Stimulated activated CD8-positive, alpha-beta memory T cell treated with anti-CD3 and anti-CD28 coated beads, Interleukin-7, amount 100 ng/mL, for 4 hours (primary cell): ENCODE results near the gene TMED6.

Source experiments
- DNase-seq, 2 donors: peaks; one replicate each; pipeline ENCODE4 v3.0.0-alpha.2; 2020; ENCODE audit warnings: low read depth in 2 of 2

Gene TMED6

DNA sequence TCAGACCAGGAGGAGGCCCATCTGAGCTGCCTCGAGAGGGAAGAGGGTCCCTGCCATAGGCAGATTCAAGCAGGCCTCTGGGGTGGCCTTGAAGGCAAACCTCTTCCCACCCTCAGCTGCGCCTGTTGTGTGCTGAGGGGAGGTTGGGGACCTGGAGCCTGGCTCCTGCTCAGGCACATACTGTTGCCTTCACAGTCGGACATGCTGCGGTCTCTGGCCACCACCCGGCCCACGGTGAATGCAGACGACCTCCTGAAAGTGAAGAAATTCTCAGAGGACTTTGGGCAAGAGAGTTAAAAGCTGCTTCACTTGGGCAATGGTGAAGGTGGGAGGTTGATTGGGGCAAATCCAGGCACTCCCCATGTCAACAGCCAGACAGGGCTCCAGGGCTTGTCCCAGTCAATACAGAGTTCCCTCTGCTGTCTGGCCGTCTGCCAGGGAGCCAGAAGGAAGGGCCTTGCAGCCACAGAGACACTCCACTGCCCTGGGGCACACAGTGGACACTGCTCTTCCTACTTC, 27.5 kb downstream of the TMED6 start:
- DNase-seq, result no peak

DNA sequence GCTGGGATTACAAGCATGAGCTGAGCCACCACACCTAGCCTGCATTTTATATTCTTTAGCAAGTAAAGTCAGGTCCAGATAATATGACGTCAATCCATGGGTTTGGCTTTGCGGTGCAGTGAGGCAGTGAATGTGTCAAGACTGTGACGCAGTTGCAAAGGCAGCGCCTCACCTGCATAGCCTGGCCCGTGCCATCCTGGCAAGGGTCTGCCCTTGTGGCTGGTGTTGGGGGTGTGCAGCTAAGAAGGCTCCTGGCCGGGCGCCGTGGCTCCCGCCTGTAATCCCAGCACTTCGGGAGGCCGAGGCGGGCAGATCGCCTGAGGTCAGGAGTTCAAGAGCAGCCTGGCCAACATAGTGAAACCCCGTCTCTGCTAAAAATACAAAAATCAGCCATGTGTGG, 28.2 kb downstream of the TMED6 start:
- no peak for DNase-seq

GRCh38 chr16:69322343-69322742, 29.2 kb downstream of the TMED6 start:
- DNase-seq, result no peak

DNA sequence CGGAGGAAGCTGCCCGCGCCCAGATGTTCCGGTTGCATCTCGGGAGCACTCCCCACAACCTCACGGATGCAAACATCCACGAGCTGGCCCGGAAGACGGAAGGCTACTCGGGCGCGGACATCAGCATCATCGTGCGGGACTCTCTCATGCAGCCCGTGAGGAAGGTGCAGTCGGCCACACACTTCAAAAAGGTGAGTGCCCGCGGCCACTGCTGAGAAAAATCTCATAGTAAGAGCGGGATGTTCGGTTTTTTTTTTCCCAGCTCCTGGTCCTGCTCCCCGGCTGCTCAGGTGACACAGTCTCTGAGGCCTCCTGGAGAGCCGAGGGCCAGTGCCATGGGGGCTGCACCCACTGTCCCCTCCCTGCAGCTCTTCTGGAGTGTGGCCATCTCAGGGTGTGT, 30.5 kb downstream of the TMED6 start:
- no peak for DNase-seq

GRCh38 chr16:69320740-69321073, 30.9 kb downstream of the TMED6 start:
- DNase-seq, result no peak

- DNase-seq, result no peak
These were observed 31.5 kb downstream of the TMED6 start for GRCh38 chr16:69319826-69320739.

DNA sequence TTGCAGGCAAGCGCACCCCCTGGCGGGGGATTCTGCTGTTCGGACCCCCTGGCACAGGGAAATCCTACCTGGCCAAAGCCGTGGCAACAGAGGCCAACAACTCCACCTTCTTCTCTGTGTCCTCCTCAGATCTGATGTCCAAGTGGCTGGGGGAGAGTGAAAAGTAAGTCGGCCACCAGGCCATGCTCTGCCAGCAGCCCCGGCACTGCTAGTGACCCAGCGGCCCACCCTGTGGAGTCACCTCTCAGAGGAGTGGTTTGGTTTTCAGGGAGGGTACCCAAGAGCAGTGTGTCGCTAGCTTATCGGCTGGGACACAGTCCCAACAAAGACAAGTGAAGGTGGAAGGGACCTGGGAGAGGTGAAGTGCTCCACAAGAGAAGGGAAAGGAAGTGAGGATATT, 32.2 kb downstream of the TMED6 start:
- DNase-seq, result no peak

GRCh38 chr16:69318911-69319289, 32.7 kb downstream of the TMED6 start:
- no peak for DNase-seq

DNA sequence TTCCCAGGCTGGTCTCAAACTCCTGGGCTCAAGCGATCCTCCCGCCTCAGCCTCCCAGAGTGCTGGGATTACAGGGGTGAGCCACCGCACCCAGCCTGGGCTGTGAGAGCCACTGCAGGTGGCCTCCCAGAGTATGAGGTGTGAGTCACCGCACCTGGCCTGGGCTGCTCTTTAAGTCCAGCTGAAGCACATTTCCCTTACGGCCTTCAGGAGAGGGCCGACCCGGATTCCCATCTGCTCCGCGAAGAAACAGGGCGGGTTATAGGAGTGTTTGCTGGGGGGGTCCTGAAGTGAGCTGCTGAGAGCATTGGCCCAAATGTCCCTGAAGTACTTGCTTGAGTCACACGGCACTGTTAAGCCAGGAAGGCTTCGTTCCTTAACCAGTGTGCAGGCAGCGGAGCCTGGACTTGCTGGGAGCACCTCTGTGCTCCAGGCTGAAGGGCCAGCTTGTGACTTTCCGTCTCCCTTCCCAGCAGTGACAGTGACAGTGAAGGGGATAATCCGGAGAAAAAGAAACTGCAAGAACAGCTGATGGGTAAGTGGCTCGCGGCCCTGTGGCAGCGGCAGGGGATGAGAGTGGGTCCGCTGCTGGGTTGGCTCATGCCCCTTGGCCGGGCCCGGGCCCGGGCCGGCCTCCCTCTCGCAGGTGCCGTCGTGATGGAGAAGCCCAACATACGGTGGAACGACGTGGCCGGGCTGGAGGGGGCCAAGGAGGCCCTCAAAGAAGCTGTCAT, 33.2 kb downstream of the TMED6 start:
- no peak for DNase-seq

- no peak for DNase-seq
These were observed 35.0 kb downstream of the TMED6 start for GRCh38 chr16:69316595-69317034.

DNA sequence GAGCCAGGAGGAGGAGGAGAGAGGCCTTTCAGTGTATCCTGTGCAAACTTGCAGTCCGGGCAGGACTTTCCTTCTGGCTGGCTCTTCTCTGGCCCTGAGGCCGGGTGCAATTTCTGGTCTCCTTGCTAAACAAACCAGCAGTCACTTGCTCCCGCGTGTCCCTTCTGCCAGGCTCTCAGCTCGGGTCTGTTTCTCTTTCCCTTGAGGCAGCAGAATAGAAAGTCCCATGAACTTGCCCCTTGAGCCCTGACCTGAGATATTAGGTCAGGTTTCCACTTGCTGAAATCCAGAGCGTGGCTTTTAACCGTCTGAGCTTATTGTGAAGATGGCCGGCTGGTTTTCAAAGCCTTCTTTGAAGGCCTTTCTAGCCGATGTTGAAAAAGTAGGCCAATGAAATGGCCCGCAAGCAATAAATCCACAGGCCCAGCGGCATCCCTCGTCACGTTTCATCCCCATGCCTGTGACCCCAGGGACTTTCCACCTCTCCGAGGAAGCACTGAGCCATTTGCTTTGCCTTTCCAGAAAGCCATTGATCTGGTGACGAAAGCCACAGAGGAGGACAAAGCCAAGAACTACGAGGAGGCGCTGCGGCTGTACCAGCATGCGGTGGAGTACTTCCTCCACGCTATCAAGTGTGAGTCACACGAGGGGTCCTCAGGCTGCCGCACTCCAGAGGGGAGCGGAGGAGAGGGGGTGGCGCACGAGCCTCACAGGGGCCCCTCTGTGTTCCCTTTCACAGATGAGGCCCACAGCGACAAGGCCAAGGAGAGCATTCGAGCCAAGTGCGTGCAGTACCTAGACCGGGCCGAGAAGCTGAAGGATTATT, 35.9 kb downstream of the TMED6 start:
- no peak for DNase-seq

- DNase-seq, result no peak
These were observed 37.1 kb downstream of the TMED6 start for GRCh38 chr16:69314534-69314933.

GRCh38 chr16:69313469-69313868, 38.1 kb downstream of the TMED6 start:
- no peak for DNase-seq

DNA sequence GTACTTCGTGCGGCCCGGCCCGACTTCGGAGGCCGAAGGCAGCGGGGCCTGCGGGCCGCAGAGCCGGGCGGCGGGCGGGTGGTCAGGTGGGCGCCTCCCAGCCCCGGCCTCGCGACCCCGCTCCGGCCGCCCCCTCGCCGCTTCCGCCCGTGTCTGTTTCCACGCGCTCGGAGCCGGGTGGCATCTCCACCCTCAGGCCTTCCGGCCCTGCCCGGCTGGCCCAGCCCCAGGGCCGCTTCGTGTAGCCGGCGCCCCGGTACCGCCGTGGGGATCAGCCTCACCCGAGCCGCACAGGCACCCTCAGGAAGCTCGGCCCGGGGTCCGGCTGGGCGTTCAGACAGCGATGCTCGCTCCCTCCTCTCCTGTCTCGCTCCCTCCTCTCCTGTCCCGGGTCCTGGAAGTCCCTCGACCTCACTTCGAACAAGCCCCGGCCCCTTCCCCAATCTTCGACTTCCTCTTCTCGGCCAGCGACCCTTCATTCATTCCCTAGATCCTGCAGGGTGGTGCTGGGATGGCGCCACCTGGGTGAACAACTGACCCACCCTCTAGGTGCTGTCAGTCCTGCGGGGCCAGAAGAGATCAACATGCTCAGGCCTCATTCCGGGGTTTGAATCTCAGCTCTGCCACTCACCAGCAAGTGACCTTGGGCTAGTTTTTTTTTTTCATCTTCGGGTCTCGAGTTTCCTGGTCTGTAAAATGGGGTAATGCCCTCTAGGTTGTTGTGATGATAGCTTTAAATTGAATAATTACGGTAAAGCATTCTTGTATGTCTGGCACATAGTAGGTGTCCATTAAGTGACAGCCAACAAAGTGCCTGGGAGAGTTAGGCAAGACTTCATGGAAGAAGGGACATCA, 39.8 kb downstream of the TMED6 start:
- DNase-seq, result peak in 1 of 2 donors; percentile 32

DNA sequence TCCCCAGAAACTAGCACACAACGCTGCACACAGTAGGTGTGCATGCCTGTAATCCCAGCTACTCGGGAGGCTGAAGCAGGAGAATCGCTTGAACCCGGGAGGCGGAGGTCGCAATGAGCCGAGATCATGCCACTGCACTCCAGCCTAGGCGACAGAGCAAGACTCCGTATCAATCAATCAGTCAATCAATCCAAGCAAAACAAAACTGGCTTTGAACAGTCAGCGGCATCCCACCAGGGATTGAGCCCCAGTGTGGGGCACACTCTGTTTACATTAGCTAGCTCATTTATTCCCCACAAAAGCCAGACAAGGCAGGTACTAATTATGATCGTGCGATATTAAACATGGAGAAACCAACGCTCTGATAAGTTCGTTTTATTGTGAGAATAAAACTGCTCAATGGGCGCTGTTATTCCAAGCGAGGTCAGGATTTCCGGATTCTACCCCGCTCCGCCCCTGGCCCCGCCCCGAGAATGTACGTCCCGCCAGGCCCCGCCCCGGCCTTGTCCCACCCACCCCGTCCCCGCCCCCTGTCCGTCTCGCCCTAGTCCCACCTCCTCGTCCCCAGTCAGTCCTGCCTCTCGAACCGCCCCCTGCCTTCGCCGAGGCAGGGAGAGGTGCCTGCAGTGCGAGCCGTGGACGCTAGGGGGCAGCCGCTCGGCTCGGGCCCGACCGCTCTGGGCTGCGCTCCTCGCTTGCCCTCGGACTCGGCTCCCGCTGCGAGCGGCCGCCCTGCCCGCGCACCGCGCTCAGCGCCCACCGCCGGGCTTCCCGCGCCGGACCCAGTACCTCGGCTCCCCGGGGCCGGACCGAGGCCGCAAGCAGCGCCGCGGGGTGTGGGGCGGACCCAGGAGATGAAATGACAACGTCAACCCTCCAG, 40.7 kb downstream of the TMED6 start, which contains the start of gene VPS4A:
Gene VPS4A (plus strand): TSS at position 698 of the 880 bp plus-strand sequence. CDS start 162 bp downstream, at position 860.
- peak; percentile 92 for DNase-seq

DNA sequence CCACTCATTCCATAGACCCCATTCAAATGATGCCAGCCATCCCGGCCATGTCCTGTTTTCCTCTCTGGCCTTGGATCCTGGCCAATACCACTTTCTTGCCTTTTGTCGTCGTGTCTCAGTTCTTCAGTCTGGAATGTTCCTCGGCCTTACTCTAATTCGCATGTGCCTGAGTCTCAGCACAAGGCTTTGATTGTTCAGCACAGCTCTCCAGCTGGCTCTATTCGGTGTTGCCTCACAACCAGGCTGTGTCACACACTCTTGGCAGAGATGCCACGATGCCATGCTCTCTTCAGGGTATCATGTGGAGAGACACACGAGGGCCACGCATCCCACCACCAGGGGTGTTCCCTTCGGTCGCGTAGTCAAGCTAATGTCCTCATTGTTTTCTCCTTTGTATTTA, 42.3 kb downstream of the TMED6 start:
- no peak for DNase-seq

DNA sequence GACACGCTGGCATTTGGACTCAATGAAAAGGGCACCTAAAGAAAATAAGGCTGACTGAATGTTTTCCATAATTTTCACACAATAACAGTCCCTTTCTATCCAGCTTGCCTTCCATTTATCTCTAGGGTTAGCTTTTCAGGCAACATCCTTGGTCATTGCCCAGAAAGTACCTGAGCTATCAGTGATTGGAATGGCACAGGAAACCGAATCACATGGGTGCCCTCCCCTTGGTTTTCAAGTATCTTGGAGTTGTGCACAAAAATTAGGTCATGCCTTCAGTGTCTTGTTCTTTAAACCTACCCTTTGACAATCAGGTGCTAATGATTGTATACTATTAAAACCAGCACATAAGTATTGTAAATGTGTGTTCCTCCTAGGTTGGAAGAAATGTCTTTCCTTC, 43.7 kb downstream of the TMED6 start:
- DNase-seq, result no peak

DNA sequence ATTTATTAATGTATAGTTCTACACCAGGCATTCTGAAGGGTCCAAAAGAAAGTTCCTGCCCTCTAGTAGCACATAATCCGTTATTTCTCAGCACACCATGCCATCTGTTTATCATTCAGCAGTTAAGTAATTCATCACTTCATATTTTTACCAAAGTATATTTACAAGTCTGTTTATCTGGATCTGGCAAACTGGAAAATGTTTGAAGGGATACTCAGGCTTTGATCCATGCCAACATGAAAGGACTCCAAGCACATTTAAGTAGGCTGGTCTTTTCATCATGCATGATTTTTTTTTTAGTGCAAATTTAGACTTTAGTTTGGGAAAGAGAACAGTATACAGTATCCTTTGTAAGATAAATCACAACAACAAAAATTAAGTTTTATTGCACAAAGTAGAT, 44.5 kb downstream of the TMED6 start:
- no peak for DNase-seq

DNA sequence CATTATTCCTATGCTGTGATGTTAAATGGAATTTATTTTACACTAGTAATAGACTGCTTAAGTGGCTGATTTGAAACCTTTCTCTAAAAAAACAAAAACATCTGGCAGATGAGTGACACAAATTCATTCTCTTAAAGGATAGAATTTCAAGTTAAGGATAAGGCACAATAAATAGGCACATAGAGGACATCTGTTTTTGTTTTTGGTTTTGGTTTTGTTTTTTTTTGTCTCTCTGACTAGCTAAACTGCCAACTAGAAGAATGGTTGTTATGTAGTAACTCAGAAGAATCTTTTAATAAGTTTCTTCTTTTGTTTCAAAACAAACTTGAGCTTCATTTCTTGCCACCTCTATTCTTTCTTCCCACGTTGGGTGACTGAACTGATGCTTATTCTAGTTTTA, 45.6 kb downstream of the TMED6 start:
- no peak for DNase-seq

DNA sequence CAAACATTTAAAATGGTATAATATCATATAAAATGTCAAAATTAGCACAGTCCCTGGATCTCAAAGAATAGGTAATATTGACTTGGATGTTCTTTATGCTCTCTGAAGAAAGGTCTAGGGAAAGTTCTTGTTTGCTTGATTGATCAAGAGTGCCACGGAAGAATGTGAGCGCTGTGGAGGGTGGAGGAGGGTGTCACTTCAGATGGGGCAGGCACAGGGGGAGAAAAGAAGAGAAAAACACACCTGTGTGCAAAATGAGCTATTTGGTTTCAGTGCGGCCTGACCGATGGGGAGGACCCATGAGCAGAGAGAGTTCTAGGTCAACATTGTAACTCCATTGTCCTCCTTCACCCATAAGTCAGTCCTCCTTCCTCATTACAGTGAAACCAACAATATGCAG, 49.3 kb downstream of the TMED6 start:
- no peak for DNase-seq
